K562 (cell line): ENCODE data around the gene TINAG. TPM values are rescaled to one million over a fixed set of nuclear protein-coding genes. Genes with fewer than 3 reads are reported as not detected.

Source experiments
- ATAC-seq: fragments of 200-7000 bp; cut with Tn5 transposase; 3 replicates; pipeline ENCODE4 v1.9.1; 2020; ENCODE audit warnings: moderate library complexity
- BruUV-seq: library from RNA; stranded (reverse); fragments of 400-500 nt; replicated peaks from 2 replicates; lab custom pipeline; 2021; lab: Mats Ljungman, UMichigan
- CTCF ChIA-PET: fragments of 300-600 bp; formaldehyde crosslinking; extraction: SDS; loops from one replicate; lab custom pipeline; 2021; ENCODE audit warnings: low intra/inter-chr PET ratio; lab: Yijun Ruan, JAX
- POLR2A ChIA-PET: fragments of 300-600, 350-650 bp; sonication (Branson Sonifier 250); formaldehyde crosslinking; extraction: SDS; loops from one replicate; lab custom pipeline; 2021; ENCODE audit warnings: antibody characterized with exemption, inconsistent platforms; lab: Yijun Ruan, JAX
- DNase-seq, 4 experiments: peaks; one replicate each; pipeline versions ENCODE4 v3.0.0 to v3.0.0-alpha.2; 2011 to 2018; ENCODE audit warnings: low spot score in 3 of 4, mixed read lengths in 3 of 4; ENCODE audit errors: extremely low read depth in 1 of 4
- FAIRE-seq: peaks from 2 replicates; lab custom pipeline; 2011; peaks lifted over from hg19 to GRCh38; lab: Jason Lieb, UNC
- H2AFZ ChIP-seq: 2 replicates; pipeline ENCODE4 v1.6.0; 2011; ENCODE audit warnings: low read depth, low read length, control low read depth, inconsistent platforms
- H3K27ac ChIP-seq: fragments of 200-600 bp; 3 replicates; pipeline ENCODE4 v1.8.0; 2011; ENCODE audit warnings: low read depth, mild to moderate bottlenecking, control low read depth, inconsistent platforms, low read length, moderate library complexity, mixed read lengths; ENCODE audit errors: extremely low read depth
- H3K27me3 ChIP-seq, 2 experiments: fragments of 300-600 bp in 1 of 2; 2 replicates in 1 of 2; 3 replicates in 1 of 2; pipeline versions ENCODE4 v1.6.0 to v1.8.0; 2011; ENCODE audit warnings: inconsistent platforms in 2 of 2, low read length in 2 of 2, mild to moderate bottlenecking in 1 of 2, mixed read lengths in 1 of 2, moderate library complexity in 1 of 2; ENCODE audit not compliant: control insufficient read depth in 2 of 2, insufficient read depth in 2 of 2
- H3K36me3 ChIP-seq: fragments of 300-600 bp; 3 replicates; pipeline ENCODE4 v1.8.0; 2011; ENCODE audit warnings: mild to moderate bottlenecking, low read length, inconsistent platforms; ENCODE audit not compliant: control insufficient read depth, insufficient read depth
- H3K4me1 ChIP-seq, 2 experiments: fragments of 200-600 bp in 1 of 2; replicated peaks in 1 of 2; 2 replicates in 1 of 2; 3 replicates in 1 of 2; pipeline versions ENCODE4 v1.5.1 to v1.8.0; 2011; ENCODE audit warnings: inconsistent platforms in 2 of 2, low read length in 2 of 2, mild to moderate bottlenecking in 1 of 2, mixed read lengths in 1 of 2, moderate library complexity in 1 of 2; ENCODE audit not compliant: control insufficient read depth in 2 of 2, insufficient read depth in 2 of 2
- H3K4me2 ChIP-seq: 2 replicates; pipeline ENCODE4 v1.6.1; 2011; ENCODE audit warnings: low read length, control low read depth, inconsistent platforms, mixed read lengths; ENCODE audit not compliant: insufficient read depth
- H3K4me3 ChIP-seq: fragments of 200-600 bp; sonication (generic), shearing (Covaris generic); 2 replicates; pipeline ENCODE4 v1.5.1; 2016; ENCODE audit warnings: control low read depth, inconsistent platforms
- H3K79me2 ChIP-seq: fragments of 200-600 bp; 3 replicates; pipeline ENCODE4 v1.8.0; 2011; ENCODE audit warnings: low read length, inconsistent platforms; ENCODE audit not compliant: control insufficient read depth, insufficient read depth
- H3K9ac ChIP-seq, 2 experiments: 2 replicates each; pipeline versions ENCODE4 v1.6.0 to v1.6.1; 2011; ENCODE audit warnings: low read depth in 2 of 2, low read length in 2 of 2, control low read depth in 1 of 2, inconsistent platforms in 1 of 2, mild to moderate bottlenecking in 1 of 2, mixed read lengths in 1 of 2; ENCODE audit not compliant: insufficient read depth in 1 of 2
- H3K9me1 ChIP-seq: one replicate; pipeline ENCODE4 v1.6.0; 2011; ENCODE audit warnings: inconsistent platforms, mild to moderate bottlenecking, low read length, moderate library complexity; ENCODE audit not compliant: control insufficient read depth, insufficient read depth
- H3K9me3 ChIP-seq: replicated peaks from 2 replicates; pipeline ENCODE4 v1.5.1; 2011; ENCODE audit warnings: low read depth, low read length, inconsistent platforms; ENCODE audit not compliant: control insufficient read depth, insufficient read depth
- H4K20me1 ChIP-seq: replicated peaks from 2 replicates; pipeline ENCODE4 v1.6.1; 2011; ENCODE audit warnings: low read length, inconsistent platforms, mixed read lengths; ENCODE audit not compliant: control insufficient read depth, insufficient read depth
- BHLHE40 ChIP-seq: IDR thresholded peaks from 2 replicates; pipeline ENCODE4 v1.6.1; 2011; ENCODE audit warnings: low read length, improper control_type of control experiment
- MAFG ChIP-seq: fragments of 450-650 bp; conservative IDR thresholded peaks from 2 replicates; pipeline ENCODE4 v1.6.1; 2016; ENCODE audit warnings: missing genetic modification characterization, missing compliant biosample characterization
- MYC ChIP-seq, 2 experiments: fragments of 250-450 bp in 1 of 2; sonication (Bioruptor Pico) in 1 of 2; IDR thresholded peaks; 2 replicates each; pipeline versions ENCODE4 v1.5.1 to v1.6.1; 2012 to 2021; ENCODE audit warnings: low read depth in 2 of 2, borderline replicate concordance in 1 of 2, improper control_type of control experiment in 1 of 2, low read length in 1 of 2, mild to moderate bottlenecking in 1 of 2, moderate library complexity in 1 of 2
- RBM17 ChIP-seq: fragments of 200-400 bp; formaldehyde crosslinking; IDR thresholded peaks from 2 replicates; pipeline ENCODE4 v1.6.1; 2017; ENCODE audit warnings: low read depth, mild to moderate bottlenecking, low read length, borderline replicate concordance
- SRSF1 ChIP-seq: fragments of 200-400 bp; formaldehyde crosslinking; IDR thresholded peaks from 2 replicates; pipeline ENCODE4 v1.6.1; 2017; ENCODE audit warnings: mild to moderate bottlenecking, low read depth, low read length, moderate library complexity
- YY1 ChIP-seq, 3 experiments: IDR thresholded peaks; 2 replicates each; pipeline ENCODE4 v1.6.1; 2011; ENCODE audit warnings: low read length in 2 of 3, mild to moderate bottlenecking in 2 of 3, moderate library complexity in 2 of 3, borderline replicate concordance in 1 of 3, control low read depth in 1 of 3, low read depth in 1 of 3; ENCODE audit not compliant: insufficient read depth in 3 of 3, insufficient replicate concordance in 2 of 3, control insufficient read depth in 1 of 3, insufficient read length in 1 of 3; ENCODE audit errors: extremely low read depth in 1 of 3
- ZNF146 ChIP-seq: IDR thresholded peaks from one replicate; pipeline ENCODE4 v1.6.1; 2018; ENCODE audit warnings: missing compliant biosample characterization; ENCODE audit not compliant: unreplicated experiment
- ZNF609 ChIP-seq: sonication (generic); formaldehyde crosslinking; IDR thresholded peaks from 2 replicates; pipeline ENCODE4 v1.8.1; 2023; ENCODE audit warnings: missing genetic modification reagents, mild to moderate bottlenecking, borderline replicate concordance
- WGBS: fragments of 100-300 bp; shearing (Covaris generic); methylation state at CpG from one replicate; pipeline ENCODE4 v1.1.6; 2016; ENCODE audit warnings: low coverage, mixed read lengths; ENCODE audit not compliant: insufficient coverage; ENCODE audit errors: missing lambda C conversion rate; 5-methylcytosine and 5-hydroxymethylcytosine counted together
- in situ Hi-C: fragments of 300-500 bp; cut with MboI; formaldehyde crosslinking; loops from 4 replicates; pipeline ENCODE4 v1.15.0; 2018; ENCODE audit warnings: inconsistent platforms, mixed read lengths
- intact Hi-C: fragments of 100-400 bp; cut with micrococcal nuclease; formaldehyde crosslinking; loops from 2 replicates; pipeline ENCODE4 v1.14.2; 2022
- polyA plus RNA-seq, 8 experiments: library from polyadenylated mRNA; depleted of rRNA in 4 of 8; stranded (reverse) in 5 of 8; unstranded in 3 of 8; fragments of >200 nt; fragmentation: Nextera tagmentation in 2 of 8; fragmentation: Illumina TruSeq in 1 of 8; extraction: Ambion mirVana in 2 of 8; extraction: Trizol in 1 of 8; gene quantifications; 2 replicates each; pipeline versions ENCODE4 v1.2.1 to v1.2.3, GENCODE V29; 2011 to 2014; ENCODE audit warnings: inconsistent platforms in 1 of 8, missing spikeins in 1 of 8
- total RNA-seq, 7 experiments: library from RNA; depleted of rRNA in 6 of 7; stranded (reverse); fragments of >200 nt in 6 of 7; fragmentation: Illumina TruSeq in 2 of 7; extraction: Trizol in 2 of 7; gene quantifications; 2 replicates each; pipeline versions ENCODE4 v1.2.1 to v1.2.3, GENCODE V29; 2011 to 2021; ENCODE audit warnings: low replicate concordance in 1 of 7
- TF ChIP-seq, protein P1 (sequence below): fragments of 250-450 bp; sonication (Bioruptor Pico); IDR thresholded peaks from 2 replicates; pipeline ENCODE4 v1.9.0; 2021; ENCODE audit warnings: mild to moderate bottlenecking, inconsistent platforms
- TF ChIP-seq, protein P2 (sequence below): fragments of 450-650 bp; IDR thresholded peaks from 2 replicates; pipeline ENCODE4 v1.7.1; 2018; ENCODE audit warnings: mild to moderate bottlenecking, low read depth; ENCODE audit not compliant: partially characterized antibody

TINAG gene
- total and polyA plus RNA-seq, 9 of the 15 experiments (the other 6 are each of a cell fraction or from before 2014, with no cell fraction given): not detected

DNA sequence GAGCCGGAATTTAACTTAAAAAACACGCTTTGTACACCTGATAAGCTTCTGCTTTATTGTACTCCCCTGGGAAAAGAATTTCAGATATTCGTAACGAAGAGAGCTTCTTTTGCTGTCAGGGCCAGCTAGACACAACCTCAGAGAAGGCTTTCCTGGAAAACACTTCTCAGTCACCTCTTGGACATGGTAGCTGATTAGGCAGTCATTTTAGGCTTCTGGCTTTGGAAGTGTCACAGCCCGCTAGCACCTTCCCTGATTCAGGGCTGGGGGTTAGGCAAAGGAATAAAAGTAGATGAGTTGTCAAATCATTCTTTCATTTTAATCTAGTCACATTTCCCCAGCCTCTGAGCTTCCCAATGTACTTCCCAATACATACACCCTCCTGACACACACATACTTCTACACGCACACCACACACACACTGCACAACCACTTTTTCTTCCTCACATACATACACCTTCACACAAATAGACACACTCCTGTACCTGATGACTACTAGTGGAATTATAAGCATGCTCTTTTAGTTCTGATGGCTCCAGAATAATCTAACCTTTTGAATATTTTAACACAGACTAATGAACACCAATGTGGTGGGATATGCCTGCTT lies 34.9 kb upstream of the TINAG start:
- no peaks in the 10 kb centered on the region for H3K79me2 ChIP-seq
- H3K4me2 ChIP-seq: no peak overlapping the region
- H4K20me1 ChIP-seq: no peaks in the 10 kb centered on the region
- H3K36me3 ChIP-seq: no peaks in the 10 kb centered on the region
- in situ Hi-C loops (no loop called here), intact Hi-C loops (no loop called here)
- H3K9me1 ChIP-seq: no peaks in the 10 kb centered on the region
- ChIA-PET CTCF (no interaction called here), POLR2A (no interaction called here)
- FAIRE-seq (no peak), ATAC-seq (no peak), DNase-seq (no peak)
- H3K9me3 ChIP-seq: no peaks in the 10 kb centered on the region; the same call in 1 of the 2 replicates
- no peak overlapping the region for H3K27ac ChIP-seq
- H3K4me1 ChIP-seq: no peaks in the 10 kb centered on the region
- 1% methylated on average over 6 of the region's 6 CpGs for WGBS
- H2AFZ ChIP-seq: no peak overlapping the region
- no peak for TF ChIP-seq ZNF609
- TF ChIP-seq, protein P1, sequence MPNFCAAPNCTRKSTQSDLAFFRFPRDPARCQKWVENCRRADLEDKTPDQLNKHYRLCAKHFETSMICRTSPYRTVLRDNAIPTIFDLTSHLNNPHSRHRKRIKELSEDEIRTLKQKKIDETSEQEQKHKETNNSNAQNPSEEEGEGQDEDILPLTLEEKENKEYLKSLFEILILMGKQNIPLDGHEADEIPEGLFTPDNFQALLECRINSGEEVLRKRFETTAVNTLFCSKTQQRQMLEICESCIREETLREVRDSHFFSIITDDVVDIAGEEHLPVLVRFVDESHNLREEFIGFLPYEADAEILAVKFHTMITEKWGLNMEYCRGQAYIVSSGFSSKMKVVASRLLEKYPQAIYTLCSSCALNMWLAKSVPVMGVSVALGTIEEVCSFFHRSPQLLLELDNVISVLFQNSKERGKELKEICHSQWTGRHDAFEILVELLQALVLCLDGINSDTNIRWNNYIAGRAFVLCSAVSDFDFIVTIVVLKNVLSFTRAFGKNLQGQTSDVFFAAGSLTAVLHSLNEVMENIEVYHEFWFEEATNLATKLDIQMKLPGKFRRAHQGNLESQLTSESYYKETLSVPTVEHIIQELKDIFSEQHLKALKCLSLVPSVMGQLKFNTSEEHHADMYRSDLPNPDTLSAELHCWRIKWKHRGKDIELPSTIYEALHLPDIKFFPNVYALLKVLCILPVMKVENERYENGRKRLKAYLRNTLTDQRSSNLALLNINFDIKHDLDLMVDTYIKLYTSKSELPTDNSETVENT (CRISPR knock-in tag): no peak
- no peak for TF ChIP-seq BHLHE40
- TF ChIP-seq RBM17: no peak
- no peak for TF ChIP-seq MAFG (tag)
- TF ChIP-seq YY1 (IDR thresholded peaks at IDR 0.05; ENCODE audit: borderline replicate concordance in 1 of 3, control insufficient read depth in 1 of 3, extremely low read depth in 1 of 3, insufficient read depth in 3 of 3, insufficient read length in 1 of 3, insufficient replicate concordance in 2 of 3, low read depth in 1 of 3, low read length in 2 of 3): no peak
- TF ChIP-seq ZNF146 (CRISPR knock-in tag): no peak
- TF ChIP-seq, protein P2, sequence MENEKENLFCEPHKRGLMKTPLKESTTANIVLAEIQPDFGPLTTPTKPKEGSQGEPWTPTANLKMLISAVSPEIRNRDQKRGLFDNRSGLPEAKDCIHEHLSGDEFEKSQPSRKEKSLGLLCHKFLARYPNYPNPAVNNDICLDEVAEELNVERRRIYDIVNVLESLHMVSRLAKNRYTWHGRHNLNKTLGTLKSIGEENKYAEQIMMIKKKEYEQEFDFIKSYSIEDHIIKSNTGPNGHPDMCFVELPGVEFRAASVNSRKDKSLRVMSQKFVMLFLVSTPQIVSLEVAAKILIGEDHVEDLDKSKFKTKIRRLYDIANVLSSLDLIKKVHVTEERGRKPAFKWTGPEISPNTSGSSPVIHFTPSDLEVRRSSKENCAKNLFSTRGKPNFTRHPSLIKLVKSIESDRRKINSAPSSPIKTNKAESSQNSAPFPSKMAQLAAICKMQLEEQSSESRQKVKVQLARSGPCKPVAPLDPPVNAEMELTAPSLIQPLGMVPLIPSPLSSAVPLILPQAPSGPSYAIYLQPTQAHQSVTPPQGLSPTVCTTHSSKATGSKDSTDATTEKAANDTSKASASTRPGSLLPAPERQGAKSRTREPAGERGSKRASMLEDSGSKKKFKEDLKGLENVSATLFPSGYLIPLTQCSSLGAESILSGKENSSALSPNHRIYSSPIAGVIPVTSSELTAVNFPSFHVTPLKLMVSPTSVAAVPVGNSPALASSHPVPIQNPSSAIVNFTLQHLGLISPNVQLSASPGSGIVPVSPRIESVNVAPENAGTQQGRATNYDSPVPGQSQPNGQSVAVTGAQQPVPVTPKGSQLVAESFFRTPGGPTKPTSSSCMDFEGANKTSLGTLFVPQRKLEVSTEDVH: no peak
- TF ChIP-seq SRSF1: no peak
- no peak for TF ChIP-seq MYC (IDR thresholded peaks at IDR 0.05; ENCODE audit: low read depth, low read length)
- TF ChIP-seq MYC (CRISPR knock-in tag; IDR thresholded peaks at IDR 0.05; ENCODE audit: borderline replicate concordance, low read depth): no peak
- H3K27me3 ChIP-seq: no peaks in the 10 kb centered on the region
- no TSS peak for BruUV-seq
- H3K4me3 ChIP-seq: no peak overlapping the region
- H3K9ac ChIP-seq: no peak overlapping the region
